GM18498 (cell line): Measurements from ENCODE around the gene ENO1.
"Not testable (repeated sequence)": the region's sequence is repeated elsewhere in the genome, so short reads cannot be mapped to it uniquely, and the experiment has no call there.

Experiments
- ATAC-seq: cut with Tn5 transposase; IDR thresholded peaks from one replicate; pipeline ENCODE4 v1.9.1; 2021; ENCODE audit warnings: mild to moderate bottlenecking, moderate library complexity; ENCODE audit not compliant: unreplicated experiment

The ENO1 gene

DNA sequence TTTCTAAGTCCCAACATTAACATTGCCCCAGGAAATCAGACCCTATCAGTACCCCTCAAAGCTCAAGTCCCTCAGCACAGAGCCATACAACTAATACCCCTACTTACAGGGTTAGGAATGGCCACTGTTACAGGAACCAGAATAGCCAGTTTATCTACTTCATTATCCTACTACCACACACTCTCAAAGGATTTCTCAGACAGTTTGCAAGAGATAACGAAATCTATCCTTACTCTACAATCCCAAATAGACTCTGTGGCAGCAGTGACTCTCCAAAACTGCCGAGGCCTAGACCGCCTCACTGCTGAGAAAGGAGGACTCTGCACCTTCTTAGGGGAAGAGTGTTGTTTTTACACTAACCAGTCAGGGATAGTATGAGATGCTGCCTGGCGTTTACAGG lies 19.0 kb upstream of the ENO1 start:
- ATAC-seq, result not testable (repeated sequence)

DNA sequence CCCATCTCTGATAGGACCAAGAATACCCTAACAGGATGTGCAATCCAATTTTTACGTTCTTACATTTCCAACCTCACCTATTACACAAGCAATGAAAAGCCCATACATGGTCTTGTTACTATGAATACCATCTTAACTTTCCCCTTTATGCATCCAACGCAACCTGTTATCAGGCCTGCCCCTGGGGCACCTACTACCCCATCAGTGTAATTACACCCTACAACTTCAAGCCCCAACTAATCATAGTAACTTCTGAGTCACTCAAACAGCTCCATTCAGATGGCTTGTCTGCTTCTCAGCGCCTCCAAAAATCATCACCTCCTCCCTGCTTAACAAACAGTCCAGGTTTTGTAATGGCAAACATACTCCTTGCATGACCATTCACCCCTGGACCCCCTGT lies 18.3 kb upstream of the ENO1 start:
- ATAC-seq, result not testable (repeated sequence)

DNA sequence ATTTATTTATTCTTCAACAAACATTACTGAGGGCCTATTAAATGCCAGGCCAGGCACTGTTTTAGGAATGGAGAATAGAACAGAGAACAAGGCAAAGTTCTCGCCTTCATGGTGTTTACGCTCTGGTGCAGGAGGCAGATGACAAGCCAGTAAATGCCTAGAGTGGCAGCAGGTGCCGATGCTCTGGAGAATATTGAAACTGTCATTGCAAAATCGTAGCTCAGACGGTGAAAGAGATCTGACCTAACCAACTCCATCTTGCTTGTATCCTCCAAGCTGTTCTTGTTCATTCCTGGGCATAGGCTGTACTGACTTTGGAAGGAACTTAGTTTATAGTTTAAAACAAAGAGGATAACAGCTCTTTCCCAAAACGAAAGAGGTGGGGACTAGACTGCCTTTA lies 13.5 kb upstream of the ENO1 start:
- ATAC-seq, result no peak

DNA sequence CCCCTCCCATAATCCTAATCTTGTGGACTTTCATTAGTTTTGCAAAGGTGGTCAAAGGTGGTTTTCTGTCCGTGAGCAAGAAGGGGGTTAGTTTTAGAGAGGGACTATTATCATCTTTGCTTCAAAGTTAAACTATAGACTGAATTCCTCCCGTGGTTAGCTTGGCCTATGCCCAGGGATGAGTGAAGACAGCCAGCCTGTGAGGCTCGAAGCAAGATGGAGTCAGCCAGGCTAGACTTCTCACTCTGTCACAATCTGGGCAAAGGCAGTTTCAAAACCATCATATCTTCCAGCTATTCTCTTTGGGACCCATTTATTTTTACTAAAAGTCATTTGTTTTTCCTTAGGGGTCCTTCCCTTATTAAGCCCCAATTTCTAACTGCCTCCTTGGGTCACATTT lies 12.9 kb upstream of the ENO1 start:
- no peak for ATAC-seq

DNA sequence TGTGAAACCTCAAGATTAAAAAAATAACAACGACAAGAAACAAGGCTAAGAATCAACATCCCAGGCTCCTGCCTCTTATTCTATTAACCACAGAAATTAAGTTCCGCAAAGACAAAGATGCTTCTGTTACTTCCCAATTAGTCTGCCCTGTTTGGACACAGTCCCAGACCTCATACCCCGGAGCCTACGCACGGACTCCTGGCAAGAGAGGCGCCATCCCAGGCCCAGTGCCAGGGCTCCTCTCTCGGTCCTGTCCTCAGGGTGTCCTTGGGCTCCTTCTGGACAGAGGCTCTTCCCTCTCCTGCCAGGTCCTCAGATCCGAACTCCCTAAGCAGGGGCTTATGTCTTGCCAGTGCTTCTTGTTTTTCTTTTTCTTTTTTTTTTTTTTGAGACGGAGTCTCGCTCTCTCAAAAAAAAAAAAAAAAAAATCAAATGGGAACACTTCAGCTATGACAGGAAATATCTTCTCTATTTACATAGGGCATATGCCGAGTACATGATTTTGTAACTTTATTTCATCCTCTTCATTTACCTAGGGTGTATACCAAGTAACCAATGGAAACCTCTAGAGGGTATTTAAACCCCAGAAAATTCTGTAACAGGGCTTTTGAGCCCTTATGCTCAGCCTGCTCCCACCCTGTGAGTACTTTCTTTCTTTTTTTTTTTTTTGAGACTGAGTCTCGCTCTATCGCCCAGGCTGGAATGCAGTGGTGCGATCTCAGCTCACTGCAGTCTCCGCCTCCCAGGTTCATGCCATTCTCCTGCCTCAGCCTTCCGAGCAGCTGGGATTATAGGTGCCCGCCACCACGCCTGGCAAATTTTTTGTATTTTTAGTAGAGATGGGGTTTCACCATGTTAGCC lies 11.7 kb upstream of the ENO1 start:
- no peak for ATAC-seq

DNA sequence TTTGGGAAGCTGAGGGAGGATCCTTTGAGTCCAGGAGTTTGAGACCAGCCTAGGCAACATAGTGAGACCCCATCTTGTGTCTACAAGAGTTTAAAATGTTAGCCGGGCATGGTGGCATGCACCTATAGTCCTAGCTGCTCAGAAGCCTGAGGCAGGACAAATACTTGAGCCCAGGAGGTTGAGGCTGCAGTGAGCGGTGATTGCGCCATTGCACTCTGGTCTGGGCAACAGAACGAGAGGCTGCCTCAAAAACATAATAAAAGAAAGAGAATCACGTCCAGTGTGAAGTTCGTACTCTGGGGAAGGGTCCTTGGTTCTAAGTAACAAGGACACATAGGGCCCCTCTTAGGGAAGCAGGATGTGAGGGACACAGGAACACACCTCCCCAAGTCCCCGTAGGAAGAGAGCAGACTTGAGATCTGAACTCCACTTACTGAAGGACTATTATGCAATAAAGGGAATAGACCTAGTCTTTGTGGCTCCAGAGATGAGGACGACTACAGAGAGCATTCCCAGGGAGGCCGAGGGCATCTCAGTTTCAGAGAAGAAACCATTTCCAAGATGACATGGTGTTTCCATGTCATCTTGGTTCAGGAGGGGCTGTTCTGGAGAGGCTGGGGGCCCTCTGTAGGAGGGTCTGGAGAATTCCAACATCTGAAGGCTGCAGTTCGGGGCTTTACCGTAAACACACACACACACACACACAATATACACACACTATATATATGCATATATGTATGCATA lies 10.8 kb upstream of the ENO1 start:
- no peak for ATAC-seq

DNA sequence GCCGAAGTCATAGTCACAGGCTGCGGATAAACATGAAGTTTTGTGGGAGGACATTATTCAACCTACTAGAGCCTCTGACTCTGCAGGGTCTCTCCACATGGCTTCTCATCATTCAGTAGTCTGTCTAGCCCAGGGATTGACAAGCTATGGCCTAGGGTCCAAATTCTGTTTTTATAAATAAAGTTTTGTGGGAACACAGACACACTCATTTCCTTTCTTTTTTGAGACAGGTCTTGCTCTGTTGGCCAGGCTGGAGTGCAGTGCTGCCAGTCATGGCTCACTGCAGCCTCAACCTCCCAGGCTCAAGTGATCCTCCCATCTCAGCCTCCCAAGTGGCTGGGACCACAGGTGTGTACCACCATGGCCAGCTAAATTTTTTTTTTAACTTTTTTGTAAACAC lies 8.1 kb upstream of the ENO1 start:
- ATAC-seq, result no peak

DNA sequence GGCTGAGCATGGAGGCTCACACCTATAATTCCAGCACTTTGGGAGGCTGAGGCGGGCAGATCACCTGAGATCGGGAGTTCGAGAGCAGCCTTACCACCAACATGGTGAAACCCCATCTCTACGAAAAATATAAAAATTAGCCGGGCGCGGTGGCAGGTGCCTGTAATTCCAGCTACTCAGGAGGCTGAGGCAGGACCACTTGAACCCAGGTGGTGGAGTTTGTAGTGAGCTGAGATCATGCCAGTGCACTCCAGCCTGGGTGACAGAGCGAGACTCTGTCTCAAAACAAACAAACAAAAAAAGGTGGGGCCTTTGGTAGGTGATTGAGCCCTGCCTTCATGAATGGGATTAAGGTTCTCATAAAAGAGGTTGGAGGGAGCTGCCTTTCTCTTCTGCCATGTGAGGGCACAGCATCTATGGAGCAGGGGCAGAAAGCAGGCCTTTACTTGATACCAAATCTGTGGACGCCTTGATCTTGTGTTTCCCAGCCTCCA lies 7.6 kb upstream of the ENO1 start:
- ATAC-seq, result not testable (repeated sequence)

DNA sequence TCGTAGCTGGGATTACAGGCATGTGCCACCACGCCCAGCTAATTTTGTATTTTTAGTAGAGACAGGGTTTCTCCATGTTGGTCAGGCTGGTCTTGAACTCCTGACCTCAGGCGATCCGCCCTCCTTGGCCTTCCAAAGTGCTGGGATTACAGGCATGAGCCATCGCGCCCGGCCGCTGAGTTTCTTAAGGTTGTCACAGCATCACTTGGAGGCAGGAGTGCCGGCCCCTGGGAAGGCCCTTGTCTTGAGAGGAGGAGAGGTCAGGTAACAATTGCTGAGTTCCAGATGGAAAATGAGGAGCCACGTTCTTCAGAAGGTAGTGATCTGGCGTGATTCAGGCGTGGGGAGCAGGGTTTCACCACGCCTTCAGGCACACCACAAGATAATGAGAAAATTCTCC lies 5.6 kb upstream of the ENO1 start:
- not testable (repeated sequence) for ATAC-seq

DNA sequence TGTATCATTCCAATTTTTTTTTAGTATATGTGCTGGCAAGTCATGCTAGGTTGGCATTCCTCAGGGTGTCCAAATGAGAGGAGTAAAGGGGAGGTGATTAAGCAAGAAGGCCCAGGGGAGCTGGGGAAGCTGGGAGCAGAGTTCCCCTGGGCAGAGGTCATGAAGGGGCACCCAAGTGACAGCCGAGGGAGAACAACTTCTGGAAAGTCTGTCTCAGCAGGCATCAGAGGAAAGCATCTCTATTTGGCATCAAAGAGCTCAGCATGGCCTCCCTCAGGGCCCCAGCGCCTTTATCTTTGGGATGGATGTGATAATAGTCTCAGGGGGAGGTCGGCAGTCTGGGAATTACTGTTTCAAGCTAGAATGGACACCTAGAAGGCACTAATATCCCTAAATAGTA lies 5.0 kb upstream of the ENO1 start:
- no peak for ATAC-seq

DNA sequence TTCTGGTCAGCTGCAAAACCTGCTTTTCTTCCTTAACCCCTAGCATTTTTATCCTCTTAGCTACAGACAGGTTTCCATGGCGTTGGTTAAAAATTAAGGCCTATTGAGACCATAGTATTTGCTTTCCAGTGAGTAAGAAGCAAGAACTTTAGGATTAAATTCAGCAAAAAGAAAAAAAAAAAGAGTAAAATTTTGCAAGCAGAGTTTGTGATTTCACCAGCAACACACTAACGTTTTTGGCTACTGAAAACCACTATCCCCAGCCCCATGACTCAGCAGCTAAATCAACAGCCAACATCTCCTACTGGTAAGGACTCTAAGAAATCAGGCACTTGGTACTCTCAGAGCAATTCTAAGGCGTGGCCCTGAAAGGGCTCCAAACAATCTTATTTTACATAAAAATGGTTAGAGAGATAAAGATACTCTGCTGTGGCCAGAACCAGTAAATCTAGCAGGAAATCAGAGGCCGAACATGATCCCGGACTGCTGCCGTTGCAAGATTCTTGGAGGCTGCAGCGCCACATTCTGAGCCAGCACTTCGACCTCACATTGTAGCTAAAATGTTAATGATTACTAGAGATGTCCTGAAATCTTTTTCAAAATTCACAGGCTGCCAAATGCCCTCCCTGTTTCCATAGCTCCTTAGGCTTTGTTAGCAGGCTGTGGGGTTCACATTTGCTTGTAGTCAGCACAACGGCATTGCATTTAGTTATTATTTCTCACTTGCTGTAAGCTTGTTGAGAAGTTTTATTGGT lies 1.6 kb upstream of the ENO1 start:
- no peak for ATAC-seq

DNA sequence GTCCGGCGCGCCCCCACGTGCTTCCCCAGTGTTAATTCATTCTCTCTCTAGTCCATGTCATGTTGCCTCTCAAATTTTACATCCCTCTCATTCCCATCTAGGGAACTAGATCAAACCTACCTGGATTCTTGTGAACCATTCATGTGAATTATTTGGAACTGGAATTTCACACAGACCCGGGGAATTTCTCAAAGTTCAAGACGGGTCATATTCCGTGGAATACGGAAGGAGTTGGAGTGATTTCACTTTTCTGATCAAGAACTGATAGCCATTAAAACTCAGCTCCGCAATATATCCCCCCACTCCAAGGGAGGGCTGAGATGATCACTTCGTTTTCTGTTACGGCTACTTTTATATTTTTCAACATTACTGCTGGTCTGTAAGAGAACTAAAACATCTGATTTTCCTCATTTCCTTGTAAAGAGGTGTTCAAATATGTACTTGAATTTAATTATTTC lies 1.0 kb upstream of the ENO1 start:
- ATAC-seq, result no peak

DNA sequence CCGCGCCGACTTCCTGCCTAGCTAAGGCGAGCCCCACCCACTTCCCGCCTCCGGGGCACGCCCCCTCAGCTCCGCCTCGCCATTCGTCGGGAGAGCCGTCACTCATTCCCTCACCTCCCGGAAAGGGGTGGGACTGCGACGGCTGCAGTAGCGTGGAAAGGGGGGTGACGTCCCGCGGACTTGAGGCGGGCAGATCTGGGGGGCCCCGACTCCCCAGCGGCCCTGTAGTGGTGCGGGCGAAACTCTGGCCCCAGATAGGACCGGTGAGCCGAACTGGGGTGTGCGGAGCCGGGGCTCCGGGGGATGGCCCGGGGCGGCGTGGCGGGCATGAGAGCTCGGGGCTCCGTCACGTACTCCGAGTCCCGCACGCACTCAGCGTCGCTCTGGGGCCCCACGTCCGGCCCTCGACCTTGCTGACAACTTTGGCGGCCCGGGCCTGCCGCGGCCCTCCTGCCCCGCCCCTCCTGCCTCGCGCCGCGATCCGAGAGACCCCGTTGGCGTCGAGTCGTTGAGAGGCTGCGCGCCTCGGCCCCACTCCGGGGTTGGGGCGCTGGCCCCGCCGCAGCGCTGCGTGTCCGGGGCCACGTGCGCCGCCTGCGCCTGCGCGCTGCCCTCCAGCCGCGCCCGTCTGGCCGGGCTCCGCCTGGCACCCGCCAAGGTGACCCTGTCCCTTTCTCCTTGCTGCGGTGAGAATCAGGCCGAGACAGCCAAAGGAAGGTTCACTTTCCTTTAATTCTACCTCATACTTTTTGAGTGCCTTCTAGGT lies 395 bp upstream of the ENO1 start:
- peak; percentile 77 for ATAC-seq

DNA sequence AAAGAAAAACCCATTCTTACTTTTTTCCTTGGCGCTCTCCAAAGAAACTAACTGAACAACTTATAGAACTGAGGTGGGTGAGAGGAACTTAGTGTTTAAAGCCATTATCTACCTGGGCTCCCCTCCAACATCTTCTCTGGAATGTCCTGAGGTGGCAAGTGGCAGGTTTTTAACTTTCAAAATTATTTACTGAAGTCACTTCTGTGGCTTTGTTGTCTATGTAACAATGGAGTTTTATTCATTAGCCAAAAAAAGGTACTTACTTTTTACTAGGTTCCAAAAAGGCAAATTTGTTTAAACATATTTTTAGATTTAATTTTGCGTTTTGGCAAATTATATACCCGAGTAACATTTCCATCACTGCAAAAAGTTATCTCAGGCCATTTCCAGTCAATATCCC lies 2.4 kb downstream of the ENO1 start:
- no peak for ATAC-seq

DNA sequence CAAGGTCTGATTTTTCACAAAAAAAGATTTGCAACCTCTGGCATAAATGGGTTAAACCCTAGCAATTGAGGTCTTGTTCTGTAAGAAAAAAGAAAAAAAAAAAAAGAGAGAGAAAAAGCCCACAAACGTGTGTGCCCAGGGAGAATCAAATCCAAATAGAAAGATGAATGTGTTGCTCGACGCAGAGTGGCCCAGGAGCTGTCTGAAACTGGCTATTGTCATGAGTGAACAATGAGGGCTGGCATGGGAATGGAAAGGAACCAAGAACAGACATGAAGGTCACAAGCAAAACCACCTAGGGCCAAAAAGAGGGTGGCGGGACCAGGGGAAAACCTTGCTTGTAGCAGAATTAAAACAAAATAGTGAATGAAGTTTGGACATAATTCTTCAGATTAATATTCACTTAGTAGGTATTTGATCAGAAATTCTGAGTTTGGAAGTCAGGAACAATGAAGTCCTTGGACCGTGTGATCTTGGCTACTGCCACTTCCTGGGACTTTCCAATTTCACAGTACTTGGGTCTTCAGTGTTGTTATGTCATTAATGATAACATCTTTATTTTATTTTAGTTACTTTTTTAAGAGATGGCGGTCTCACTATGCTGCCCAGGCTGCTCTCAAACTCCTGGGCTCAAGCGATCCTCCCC lies 3.1 kb downstream of the ENO1 start:
- ATAC-seq, result no peak

DNA sequence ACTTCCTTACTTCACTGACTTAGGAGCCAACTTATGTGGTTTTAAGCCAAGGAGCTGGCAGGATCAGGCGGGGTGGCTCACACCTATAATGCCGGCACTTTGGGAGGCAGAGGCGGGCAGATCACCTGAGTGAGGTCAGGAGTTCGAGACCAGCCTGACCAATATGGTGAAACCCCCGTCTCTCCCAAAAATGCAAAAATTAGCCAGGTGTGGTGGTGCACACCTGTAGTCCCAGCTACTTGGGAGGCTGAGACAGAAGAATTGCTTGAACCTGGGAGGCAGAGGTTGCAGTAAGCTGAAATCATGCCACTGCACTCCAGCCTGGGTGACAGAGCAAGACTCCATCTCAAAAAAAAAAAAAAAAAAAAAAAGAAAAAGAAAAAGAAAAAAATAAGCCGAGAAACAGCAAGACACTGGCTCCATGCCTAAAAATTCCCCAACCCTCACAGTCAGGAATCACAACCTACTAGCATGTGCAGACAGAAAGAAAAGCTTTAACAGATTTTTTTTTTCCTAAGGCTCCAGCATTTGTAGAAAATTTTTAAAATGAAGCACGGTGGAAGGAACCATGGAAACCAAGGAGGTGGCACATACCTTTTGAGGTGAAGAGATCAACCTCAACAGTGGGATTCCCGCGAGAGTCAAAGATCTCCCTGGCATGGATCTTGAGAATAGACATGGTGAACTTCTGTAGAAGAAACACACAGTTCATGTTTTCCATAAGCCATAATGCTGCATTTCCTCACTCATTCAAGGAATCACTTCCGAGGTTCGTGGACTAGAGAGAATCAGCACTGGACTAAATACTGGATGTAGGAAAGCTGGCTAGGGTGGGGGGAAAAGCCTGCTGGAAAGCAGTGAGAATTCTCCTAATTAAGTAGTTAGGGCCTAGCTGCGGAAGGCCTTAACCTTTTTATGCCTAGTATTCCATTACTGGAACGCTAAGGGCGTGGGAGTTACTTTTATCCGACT lies 4.0 kb downstream of the ENO1 start:
- no peak for ATAC-seq

DNA sequence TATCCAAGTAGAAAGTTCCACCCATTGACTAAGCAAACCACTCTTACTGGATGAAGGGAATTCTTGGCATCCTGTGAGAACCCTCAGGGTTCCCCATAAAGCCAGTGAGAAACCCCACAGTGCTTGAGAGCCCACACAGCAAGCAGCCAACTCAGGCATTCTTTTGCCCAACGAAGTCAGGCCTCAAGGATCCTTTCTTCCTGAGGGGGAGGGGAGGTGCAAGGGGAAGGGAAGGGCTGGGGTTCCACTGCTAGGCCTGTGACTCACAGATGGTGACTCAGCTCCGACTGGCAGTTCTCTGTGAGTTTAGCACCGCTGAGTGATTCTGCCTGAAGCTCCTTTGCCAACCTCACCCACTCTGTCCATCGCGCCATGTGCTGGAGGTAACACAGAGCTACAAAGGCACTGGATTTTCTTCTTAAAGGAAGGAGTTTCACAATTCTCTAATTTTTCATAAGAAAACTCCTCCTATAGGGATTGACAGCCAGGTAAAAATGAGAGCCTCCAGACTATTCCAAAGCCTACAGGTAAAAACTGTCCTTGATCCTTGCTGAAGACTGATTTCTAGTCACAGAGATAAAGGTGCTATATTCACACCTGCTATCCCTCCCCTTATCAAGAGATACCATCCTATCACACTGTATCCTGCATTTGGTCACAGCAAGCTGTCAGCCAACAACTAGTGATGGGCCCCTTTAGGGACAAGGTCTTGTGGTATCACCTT lies 4.8 kb downstream of the ENO1 start:
- no peak for ATAC-seq

DNA sequence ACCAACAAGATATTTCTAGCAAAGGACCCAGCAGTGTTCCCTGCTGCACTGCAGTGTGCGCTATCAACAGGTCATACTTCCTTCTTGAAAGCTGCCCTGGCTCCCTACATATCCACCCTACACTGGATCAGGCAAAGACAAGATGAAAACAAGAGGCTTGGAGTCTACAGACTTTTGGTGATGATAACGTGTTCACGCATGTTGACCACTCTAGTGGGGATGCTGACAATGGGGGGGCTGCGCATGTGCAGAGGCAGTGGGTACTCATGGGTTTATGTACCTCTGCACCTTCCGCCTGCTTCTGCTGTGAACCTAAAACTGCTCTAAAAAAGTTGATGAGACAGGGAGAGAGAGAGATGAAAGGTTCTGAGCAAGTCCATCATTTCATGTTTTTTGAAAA lies 5.5 kb downstream of the ENO1 start:
- no peak for ATAC-seq
